Nephron progenitor cell (in vitro differentiated cells): ENCODE results near the gene RFC1.
A peak's percentile ranks its signal among the peaks of the same experiment; 100 is the strongest.
"Not testable (repeated sequence)": the region's sequence is repeated elsewhere in the genome, so short reads cannot be mapped to it uniquely, and the experiment has no call there.

ENCODE experiments used
- DNase-seq: peaks from one replicate; pipeline ENCODE4 v3.0.0; 2021
- H3K27ac Mint-ChIP-seq: 2 replicates; pipeline ENCODE4 v1.8.0; 2021; ENCODE audit warnings: mild to moderate bottlenecking, moderate library complexity, mixed read lengths
- H3K27me3 Mint-ChIP-seq: 2 replicates; pipeline ENCODE4 v1.8.0; 2021; ENCODE audit warnings: mild to moderate bottlenecking, low read depth, mixed read lengths; ENCODE audit not compliant: poor library complexity
- H3K36me3 Mint-ChIP-seq: 2 replicates; pipeline ENCODE4 v1.8.0; 2021; ENCODE audit warnings: low read depth, mixed read lengths
- H3K4me1 Mint-ChIP-seq: 2 replicates; pipeline ENCODE4 v1.8.0; 2021; ENCODE audit warnings: mixed read lengths
- H3K4me3 Mint-ChIP-seq: 2 replicates; pipeline ENCODE4 v1.8.0; 2021; ENCODE audit warnings: mild to moderate bottlenecking, moderate library complexity, mixed read lengths
- H3K9me3 Mint-ChIP-seq: 2 replicates; pipeline ENCODE4 v1.8.0; 2021; ENCODE audit warnings: mild to moderate bottlenecking, moderate library complexity, mixed read lengths
- TF ChIP-seq, protein P1 (sequence below): fragments of 200-600 bp; sonication (generic); IDR thresholded peaks from 2 replicates; pipeline ENCODE4 v1.5.0; 2021; ENCODE audit warnings: antibody characterized with exemption

RFC1 gene

GRCh38 chr4:39362827-39363226 is 3.3 kb downstream of the RFC1 start:
- Mint-ChIP-seq H3K27ac (no peak overlapping the region), H3K9me3 (peaks cover 5% of the 10 kb centered on the region), H3K4me1 (peaks cover 22% of the 10 kb centered on the region), H3K4me3 (no peak overlapping the region), H3K36me3 (peaks cover 30% of the 10 kb centered on the region), H3K27me3 (peaks cover 10% of the 10 kb centered on the region)
- DNase-seq, result no peak
- TF ChIP-seq, protein P1, sequence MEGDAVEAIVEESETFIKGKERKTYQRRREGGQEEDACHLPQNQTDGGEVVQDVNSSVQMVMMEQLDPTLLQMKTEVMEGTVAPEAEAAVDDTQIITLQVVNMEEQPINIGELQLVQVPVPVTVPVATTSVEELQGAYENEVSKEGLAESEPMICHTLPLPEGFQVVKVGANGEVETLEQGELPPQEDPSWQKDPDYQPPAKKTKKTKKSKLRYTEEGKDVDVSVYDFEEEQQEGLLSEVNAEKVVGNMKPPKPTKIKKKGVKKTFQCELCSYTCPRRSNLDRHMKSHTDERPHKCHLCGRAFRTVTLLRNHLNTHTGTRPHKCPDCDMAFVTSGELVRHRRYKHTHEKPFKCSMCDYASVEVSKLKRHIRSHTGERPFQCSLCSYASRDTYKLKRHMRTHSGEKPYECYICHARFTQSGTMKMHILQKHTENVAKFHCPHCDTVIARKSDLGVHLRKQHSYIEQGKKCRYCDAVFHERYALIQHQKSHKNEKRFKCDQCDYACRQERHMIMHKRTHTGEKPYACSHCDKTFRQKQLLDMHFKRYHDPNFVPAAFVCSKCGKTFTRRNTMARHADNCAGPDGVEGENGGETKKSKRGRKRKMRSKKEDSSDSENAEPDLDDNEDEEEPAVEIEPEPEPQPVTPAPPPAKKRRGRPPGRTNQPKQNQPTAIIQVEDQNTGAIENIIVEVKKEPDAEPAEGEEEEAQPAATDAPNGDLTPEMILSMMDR, result no peak

GRCh38 chr4:39360611-39361010 is 5.6 kb downstream of the RFC1 start:
- not testable (repeated sequence) for DNase-seq, H3K27ac Mint-ChIP-seq

GRCh38 chr4:39357002-39357401 is 9.2 kb downstream of the RFC1 start:
- TF ChIP-seq, protein P1, result no peak
- peaks cover 32% of the 10 kb centered on the region for H3K4me1 Mint-ChIP-seq
- no peak overlapping the region for H3K27ac Mint-ChIP-seq
- H3K36me3 Mint-ChIP-seq, result peaks cover 28% of the 10 kb centered on the region
- DNase-seq, result no peak
- H3K27me3 Mint-ChIP-seq, result peaks cover 4% of the 10 kb centered on the region
- peaks cover 4% of the 10 kb centered on the region for H3K9me3 Mint-ChIP-seq
- no peak overlapping the region for H3K4me3 Mint-ChIP-seq

More at GRCh38 chr4:39360611-39361010, 5.6 kb downstream of the RFC1 start:
- peaks cover 18% of the 10 kb centered on the region for H3K4me1 Mint-ChIP-seq
- not testable (repeated sequence) for H3K4me3 Mint-ChIP-seq, H3K9me3 Mint-ChIP-seq, H3K27me3 Mint-ChIP-seq
- peaks cover 30% of the 10 kb centered on the region for H3K36me3 Mint-ChIP-seq

- DNase-seq, result no peak
- TF ChIP-seq, protein P1, result no peak
- H3K27ac Mint-ChIP-seq, result peak overlapping the region; percentile 97
- peak overlapping the region; percentile 61 for H3K4me3 Mint-ChIP-seq
- peaks cover 17% of the 10 kb centered on the region for H3K9me3 Mint-ChIP-seq
- H3K36me3 Mint-ChIP-seq, result peaks cover 40% of the 10 kb centered on the region
- H3K4me1 Mint-ChIP-seq, result peaks cover 32% of the 10 kb centered on the region
- H3K27me3 Mint-ChIP-seq, result peaks cover 4% of the 10 kb centered on the region
Observed at GRCh38 chr4:39354254-39354552, 12.0 kb downstream of the RFC1 start.

- Mint-ChIP-seq H3K9me3 (peaks cover 18% of the 10 kb centered on the region), H3K4me1 (peaks cover 32% of the 10 kb centered on the region), H3K27ac (peak overlapping the region; percentile 97), H3K36me3 (peaks cover 40% of the 10 kb centered on the region), H3K4me3 (peak overlapping the region; percentile 61), H3K27me3 (peaks cover 4% of the 10 kb centered on the region)
- TF ChIP-seq, protein P1, result no peak
- no peak for DNase-seq
Observed at GRCh38 chr4:39353478-39354253, 12.5 kb downstream of the RFC1 start.

DNA sequence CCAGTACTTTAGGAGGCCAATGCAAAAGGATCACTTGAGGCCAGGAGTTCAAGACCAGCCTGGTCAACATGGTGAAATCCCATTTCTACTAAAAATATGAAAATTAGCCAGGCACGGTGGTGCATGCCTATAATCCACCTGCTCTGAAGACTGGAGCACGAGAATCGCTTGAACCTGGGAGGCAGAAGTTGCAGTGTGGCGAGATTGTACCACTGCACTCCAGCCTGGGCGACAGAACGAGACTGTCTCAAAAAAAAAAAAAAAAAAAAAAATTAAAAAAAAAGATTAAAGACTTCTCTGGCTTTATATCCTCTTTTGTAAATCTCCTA is 13.0 kb downstream of the RFC1 start:
- peak overlapping the region; percentile 37 for H3K4me3 Mint-ChIP-seq
- peaks cover 32% of the 10 kb centered on the region for H3K4me1 Mint-ChIP-seq
- peak overlapping the region; percentile 97 for H3K27ac Mint-ChIP-seq
- not testable (repeated sequence) for H3K27me3 Mint-ChIP-seq, DNase-seq
- peaks cover 18% of the 10 kb centered on the region for H3K9me3 Mint-ChIP-seq
- H3K36me3 Mint-ChIP-seq, result peaks cover 43% of the 10 kb centered on the region

DNA sequence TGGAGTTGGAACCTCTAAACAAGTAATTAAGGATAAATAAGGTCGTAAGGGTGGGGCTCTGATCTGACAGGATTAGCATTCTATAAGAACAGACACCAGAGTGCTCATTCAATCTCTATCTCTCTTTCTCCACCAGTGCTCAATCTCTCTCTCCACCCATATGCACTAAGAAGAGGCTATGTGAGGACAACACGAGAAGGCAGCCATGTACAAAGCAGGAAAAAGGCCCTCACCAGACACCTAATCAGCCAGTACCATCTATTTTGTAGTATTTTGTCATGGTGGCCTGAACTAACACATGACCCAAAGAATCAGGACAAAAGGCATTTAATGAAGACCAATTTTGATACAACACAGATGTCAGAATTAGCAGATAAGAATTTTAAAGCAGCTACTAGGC is 16.8 kb downstream of the RFC1 start:
- TF ChIP-seq, protein P1, result no peak
- H3K27me3 Mint-ChIP-seq, result no peaks in the 10 kb centered on the region
- peaks cover 22% of the 10 kb centered on the region for H3K4me1 Mint-ChIP-seq
- H3K4me3 Mint-ChIP-seq, result no peak overlapping the region
- H3K27ac Mint-ChIP-seq, result peak overlapping the region; percentile 12
- no peak for DNase-seq
- peaks cover 67% of the 10 kb centered on the region for H3K36me3 Mint-ChIP-seq
- H3K9me3 Mint-ChIP-seq, result peaks cover 18% of the 10 kb centered on the region
